Suprapubic skin (tissue), 3 donors: ENCODE data around the gene MEX3D.

Source experiments
- CTCF ChIP-seq, 2 donors: fragments of 200-600 bp in 1 of 2; fragments of 450-650 bp in 1 of 2; sonication (generic) in 1 of 2; IDR thresholded peaks; one replicate each; pipeline ENCODE4 v1.5.1; 2016 to 2019; ENCODE audit warnings: antibody characterized with exemption in 2 of 2, mild to moderate bottlenecking in 1 of 2, moderate library complexity in 1 of 2
- EP300 ChIP-seq: sonication (generic); formaldehyde crosslinking; IDR thresholded peaks from one replicate; pipeline ENCODE4 v1.6.1; 2017; ENCODE audit warnings: antibody characterized with exemption

- no peak for TF ChIP-seq CTCF (IDR thresholded peaks at IDR 0.05)
- TF ChIP-seq EP300: no peak
These were observed 8.3 kb upstream of the MEX3D start for GRCh38 chr19:1576242-1577089.
